ENCODE data around the gene ZKSCAN7. TPM values are rescaled to one million over a fixed set of nuclear protein-coding genes. Genes with fewer than 3 reads are reported as not detected.

Gene ZKSCAN7
- total and polyA plus RNA-seq, 2 of the 13 experiments (the other 11 are each of a cell fraction or from before 2014, with no cell fraction given): 2.3 to 3.8 TPM

DNA sequence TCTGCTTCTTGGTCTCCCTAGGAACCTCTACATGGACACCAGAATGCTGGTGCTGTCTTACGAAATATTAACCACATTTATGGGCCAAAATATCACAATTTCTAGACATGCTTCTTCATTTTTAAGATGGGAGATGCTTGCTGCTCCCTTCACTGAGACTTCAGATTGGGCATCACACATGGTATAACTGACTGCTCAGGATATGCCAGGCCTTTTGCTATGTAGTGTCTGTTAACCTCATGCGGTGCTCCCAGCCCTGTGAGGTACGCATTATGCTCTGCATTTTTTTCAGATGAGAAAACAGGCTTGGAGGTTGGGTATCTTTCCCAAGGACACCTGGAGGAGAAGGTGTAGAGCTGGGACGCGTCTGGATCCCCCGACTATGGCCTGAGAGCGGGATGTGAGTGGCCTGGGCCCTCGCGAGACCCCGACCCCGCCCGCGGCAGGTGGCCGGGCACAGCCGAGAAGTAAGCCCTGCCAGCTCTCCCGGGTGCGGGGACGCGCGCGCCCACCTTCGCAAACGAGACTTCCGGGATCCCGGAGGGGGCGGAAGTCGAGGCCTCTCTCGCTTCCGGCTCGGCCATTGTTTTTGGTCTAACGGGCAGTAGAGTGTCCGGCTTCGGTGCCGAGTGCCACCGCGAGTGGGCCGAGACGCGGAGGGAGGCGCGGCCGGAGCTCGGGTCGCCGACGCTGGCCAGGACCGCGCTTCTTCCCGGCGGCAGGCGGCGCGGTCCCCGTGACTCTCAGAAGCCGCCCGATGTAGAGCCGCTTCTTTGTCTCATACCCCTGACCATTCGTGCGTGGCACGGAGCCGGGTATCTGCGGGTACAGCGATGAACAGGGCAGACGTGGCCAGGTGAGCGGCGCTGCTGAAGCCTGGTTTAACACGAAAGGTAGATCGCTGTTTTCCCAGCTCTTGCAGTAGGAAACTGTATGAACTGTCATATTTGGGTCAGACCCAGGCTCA, at the start of gene ZKSCAN7 (continued):
- TF ChIP-seq KIAA2018 (CRISPR knock-in tag; IDR thresholded peaks at IDR 0.05; ENCODE audit: borderline replicate concordance) (no peak), ZNF790 (CRISPR knock-in tag; IDR thresholded peaks at IDR 0.05; ENCODE audit: borderline replicate concordance) (0 out of 2 replicates have a peak, but pooled peaks have one; percentile 55), DNMT3B (CRISPR knock-in tag; conservative IDR thresholded peaks at IDR 0.05) (no peak), NR2C2 (CRISPR knock-in tag; IDR thresholded peaks at IDR 0.05; ENCODE audit: borderline replicate concordance) (no peak), MTA3 (CRISPR knock-in tag; IDR thresholded peaks at IDR 0.05) (no peak), MNT (IDR thresholded peaks at IDR 0.05) (no peak), KAT8 (CRISPR knock-in tag; IDR thresholded peaks at IDR 0.05) (peak; percentile 90), ZNF549 (CRISPR knock-in tag; IDR thresholded peaks at IDR 0.05) (no peak), ZNF546 (CRISPR knock-in tag; conservative IDR thresholded peaks at IDR 0.05) (no peak), AKAP8 (CRISPR knock-in tag; IDR thresholded peaks at IDR 0.05) (0 out of 2 replicates have a peak, but pooled peaks have one; percentile 25), CBX5 (CRISPR knock-in tag; IDR thresholded peaks at IDR 0.05; ENCODE audit: borderline replicate concordance) (0 out of 2 replicates have a peak, but pooled peaks have one; percentile 51), ASH2L (IDR thresholded peaks at IDR 0.05; ENCODE audit: insufficient read length, low read depth, low read length) (peak; percentile 64), HNRNPK (IDR thresholded peaks at IDR 0.05; ENCODE audit: low read depth, low read length, poor library complexity, severe bottlenecking) (no peak)
- TF ChIP-seq, protein P1, sequence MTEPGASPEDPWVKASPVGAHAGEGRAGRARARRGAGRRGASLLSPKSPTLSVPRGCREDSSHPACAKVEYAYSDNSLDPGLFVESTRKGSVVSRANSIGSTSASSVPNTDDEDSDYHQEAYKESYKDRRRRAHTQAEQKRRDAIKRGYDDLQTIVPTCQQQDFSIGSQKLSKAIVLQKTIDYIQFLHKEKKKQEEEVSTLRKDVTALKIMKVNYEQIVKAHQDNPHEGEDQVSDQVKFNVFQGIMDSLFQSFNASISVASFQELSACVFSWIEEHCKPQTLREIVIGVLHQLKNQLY (CRISPR knock-in tag; IDR thresholded peaks at IDR 0.05): no peak
- TF ChIP-seq, protein P2, sequence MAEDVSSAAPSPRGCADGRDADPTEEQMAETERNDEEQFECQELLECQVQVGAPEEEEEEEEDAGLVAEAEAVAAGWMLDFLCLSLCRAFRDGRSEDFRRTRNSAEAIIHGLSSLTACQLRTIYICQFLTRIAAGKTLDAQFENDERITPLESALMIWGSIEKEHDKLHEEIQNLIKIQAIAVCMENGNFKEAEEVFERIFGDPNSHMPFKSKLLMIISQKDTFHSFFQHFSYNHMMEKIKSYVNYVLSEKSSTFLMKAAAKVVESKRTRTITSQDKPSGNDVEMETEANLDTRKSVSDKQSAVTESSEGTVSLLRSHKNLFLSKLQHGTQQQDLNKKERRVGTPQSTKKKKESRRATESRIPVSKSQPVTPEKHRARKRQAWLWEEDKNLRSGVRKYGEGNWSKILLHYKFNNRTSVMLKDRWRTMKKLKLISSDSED (CRISPR knock-in tag; IDR thresholded peaks at IDR 0.05): no peak
